ENCODE measurements around the gene ZMIZ1.

Gene ZMIZ1
- 23.4 to 30.9 reads per million in 2 donors for total RNA-seq

DNA sequence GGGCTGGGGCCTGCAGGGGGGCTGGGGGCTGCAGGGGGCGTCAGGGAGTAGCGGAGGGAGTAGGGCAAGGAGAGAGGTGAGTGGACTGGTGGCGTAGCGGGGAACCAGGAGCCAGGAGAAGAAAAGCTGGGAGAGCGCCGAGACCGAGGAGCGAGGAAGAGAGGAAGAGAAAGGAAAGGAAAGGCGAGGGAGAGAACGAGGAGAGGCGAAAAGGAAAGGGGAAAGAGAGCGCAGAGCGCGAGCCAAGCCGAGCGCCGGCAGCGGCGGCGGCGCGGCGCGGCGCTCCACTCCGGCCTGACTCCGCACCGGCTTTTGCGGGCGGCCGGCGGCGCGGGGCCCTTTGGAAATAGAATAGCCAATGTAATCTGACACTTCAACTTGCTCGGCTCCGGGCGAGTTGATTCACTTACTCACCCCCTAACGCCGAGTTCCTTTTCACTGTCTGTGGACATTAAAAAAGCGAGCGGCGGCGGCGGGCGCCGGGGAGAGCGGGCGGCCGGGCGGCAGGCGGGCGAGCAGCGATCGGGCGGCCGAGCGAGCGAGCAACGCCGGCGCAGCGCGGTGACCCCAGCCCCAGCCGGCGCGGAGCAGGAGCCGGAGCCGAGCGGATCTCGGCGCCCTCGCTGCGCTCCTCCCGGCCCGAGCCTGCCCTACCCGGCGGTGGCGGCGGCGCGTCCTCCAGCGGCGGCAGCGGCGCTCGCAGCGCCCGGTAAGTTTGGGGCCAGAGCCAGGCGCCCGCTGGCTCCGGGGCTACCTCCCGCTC is at the start of gene ZMIZ1:
Gene ZMIZ1, plus strand, starts transcription at position 405 of the 763 bp plus-strand sequence. CDS start 132,667 bp downstream, outside the sequence.
- DNase-seq = peak; percentile 76

- no peak for DNase-seq
Observed at GRCh38 chr10:79019441-79020014, 49.2 kb upstream of the ZMIZ1 start.

GRCh38 chr10:79020015-79020491 is 48.7 kb upstream of the ZMIZ1 start:
- DNase-seq = no peak

DNA sequence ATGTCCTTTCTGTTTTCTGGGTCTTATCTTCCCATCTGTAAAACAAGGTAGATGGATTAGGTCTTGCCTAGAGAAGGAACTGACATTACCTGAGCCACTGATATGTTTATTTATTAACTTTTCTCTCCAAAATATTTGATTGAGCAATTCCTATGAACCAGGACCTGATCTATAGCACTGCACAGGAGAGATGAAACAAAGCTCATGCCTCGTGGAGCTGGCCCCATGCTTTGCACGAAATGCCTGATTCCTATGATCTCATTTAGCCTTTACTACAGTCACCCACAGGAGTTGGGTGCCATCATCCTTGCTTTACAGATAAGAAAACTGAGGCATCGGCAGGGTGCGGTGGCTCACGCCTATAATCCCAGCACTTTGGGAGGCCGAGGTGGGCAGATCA is 48.2 kb upstream of the ZMIZ1 start:
- no peak for DNase-seq

- DNase-seq = no peak
Observed at GRCh38 chr10:79021331-79021907, 47.3 kb upstream of the ZMIZ1 start.

DNA sequence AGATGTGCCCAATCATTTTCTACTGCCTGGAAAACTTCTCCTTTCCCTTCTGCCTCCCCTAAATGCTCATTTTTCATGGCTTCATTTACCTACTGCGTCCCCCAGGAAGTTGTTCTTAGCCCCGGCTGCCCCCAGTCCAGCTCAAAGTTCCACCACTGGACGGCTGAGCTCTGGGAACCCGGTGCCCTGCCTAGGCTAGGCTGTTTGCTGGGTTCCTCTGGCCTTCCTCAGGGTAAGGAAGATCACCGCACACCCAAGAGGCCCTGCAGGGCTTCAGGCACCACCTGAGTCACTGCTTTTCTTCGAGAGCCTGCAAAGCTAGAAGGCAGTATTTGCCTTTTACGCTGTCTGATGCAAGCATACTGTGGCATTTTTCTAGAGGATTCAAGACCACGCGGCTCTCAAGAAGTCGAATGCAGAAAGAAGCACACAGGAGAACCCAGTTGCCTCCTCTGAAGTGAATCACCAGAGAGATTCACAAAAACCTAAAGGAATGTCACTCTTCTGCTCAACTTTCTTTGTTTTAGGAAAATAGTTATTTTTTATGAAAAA is 46.7 kb upstream of the ZMIZ1 start:
- no peak for DNase-seq

DNA sequence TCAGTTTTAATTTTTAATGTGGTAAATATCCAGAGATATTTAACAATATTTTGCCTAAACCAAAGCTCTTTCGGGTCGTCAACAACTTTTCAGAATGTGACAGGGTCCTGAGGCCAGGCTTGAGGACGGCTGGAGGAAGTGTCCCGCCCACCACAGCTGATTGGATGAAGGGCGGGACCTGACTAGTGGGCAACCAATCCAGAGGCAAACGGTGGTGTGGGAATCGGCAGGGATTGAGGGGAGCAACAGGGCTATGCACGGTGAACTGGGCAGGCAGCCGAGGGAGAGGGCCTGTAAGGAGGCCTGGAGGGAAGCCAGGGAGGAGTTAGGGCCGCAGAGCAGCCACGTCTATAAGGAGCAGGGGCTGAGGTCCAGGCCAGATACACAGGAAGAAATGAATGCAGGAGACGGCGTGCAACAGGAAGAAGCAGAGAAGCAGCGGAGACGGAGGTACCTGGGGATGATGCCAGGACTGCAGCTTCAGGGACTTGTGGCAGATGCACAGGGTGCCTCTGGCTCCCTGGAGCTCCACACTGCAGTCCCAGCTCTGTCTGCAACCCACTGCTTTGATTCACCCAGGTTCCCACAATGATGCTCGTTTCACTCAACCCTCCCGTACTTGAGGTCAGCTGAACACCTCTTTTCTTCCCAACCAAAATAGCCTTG is 46.1 kb upstream of the ZMIZ1 start:
- no peak for DNase-seq

DNA sequence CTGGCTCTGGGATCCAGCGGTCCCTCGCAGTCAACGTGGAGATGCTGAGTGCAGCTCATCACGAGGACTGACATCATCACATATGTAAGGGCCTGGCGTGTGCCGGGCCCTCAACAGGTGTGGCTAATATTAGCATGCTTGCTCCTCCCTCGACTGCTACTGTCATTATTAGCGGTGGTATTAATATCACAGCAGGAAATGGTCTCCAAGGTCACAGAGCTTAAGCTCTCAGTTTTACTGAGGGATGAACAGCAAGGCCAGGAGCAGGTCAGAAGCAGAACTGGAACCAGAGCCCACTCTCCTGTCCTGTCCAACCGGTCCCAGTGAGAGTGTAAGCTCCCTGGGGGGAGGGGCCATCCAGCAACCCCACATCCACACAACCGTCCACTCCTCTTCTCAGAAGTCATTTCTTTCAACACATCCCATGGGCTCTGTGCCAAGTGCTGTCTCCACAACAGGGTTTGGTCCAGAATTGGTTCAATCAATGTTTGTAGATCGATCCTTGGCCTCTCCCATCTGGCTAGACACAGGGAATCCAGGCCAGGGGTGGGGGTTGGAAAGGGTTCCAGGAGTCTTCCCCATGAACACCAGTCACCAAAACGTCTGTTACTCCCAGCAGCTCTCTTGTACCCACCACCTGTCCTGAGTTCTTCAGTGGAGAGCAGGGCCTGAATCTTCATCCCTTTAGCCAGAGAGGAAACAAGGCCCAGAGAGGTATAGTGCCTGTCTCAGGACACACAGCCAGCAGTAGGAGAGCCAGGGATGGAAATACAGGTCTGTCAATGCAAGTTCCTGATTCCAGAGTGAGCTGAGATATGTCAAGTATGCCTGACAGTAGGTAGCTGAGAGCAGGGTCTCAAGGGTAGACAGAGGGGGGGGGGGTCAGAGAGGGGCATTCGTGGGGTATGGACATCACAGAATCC is 45.3 kb upstream of the ZMIZ1 start:
- DNase-seq = no peak

DNA sequence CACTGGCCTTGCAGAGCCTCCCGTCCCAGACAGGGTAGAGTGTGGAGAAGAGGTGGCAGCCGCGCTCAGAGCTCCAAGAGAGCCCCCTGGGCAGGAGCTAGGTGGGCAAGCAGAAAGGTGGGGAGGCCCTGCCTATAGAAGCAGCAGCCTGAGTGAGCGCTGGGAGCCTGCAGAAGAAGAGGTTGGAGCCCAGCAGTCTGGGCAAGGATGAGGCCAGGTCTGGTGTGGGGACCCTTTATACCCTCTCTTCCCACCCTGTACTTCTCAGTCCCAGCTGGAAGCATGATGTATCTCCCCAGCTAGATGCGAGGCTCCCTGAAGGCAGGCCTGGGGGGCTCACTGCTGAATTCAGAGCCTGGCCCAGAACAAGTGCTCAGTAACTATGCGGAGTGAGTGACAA is 44.5 kb upstream of the ZMIZ1 start:
- DNase-seq = no peak

DNA sequence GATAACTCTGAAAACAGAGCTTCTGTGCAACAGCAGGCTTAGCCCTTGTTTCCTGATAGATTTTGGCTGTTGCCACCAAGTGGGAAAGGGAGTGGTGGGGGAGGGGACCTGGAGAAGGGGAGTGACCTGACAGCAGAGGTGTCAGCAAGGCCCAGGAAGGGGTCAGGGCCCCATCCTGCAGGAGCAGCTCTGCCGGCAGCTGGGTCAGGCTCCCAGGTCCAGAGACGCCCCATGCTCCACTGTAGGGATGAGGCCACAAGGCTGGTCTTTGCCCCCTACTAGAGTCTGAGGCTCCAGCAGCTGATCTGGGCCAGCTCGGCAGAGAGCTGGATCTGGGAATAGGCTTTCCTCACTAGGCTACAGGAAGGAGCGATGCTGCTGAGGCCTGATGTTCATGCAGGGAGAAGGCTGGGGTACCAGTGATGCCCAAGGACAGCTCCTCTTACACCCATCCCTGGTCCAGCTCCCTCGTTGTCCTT is 44.0 kb upstream of the ZMIZ1 start:
- no peak for DNase-seq

- peak; percentile 72 for DNase-seq
Observed at GRCh38 chr10:79025199-79025832, 43.5 kb upstream of the ZMIZ1 start.

GRCh38 chr10:79026341-79026761 is 42.4 kb upstream of the ZMIZ1 start:
- no peak for DNase-seq

DNA sequence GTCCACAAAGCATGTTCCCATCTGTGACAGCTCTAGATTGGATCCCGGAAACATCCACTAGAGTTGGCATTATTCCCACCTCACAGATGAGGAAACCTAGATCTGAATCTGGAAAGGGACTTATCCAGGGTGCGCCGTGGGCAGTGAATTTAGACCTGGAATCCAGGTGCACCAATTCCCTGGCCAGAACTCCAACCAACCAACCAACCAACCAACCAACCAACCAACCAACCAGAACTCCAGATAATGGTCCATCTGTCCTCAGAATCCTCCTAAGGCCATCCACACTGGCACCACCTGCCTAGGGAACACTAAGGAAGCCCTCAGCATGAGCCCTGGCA is 42.0 kb upstream of the ZMIZ1 start:
- no peak for DNase-seq

GRCh38 chr10:79027147-79028055 is 41.4 kb upstream of the ZMIZ1 start:
- peak; percentile 60 for DNase-seq

GRCh38 chr10:79028056-79028430 is 40.7 kb upstream of the ZMIZ1 start:
- DNase-seq = no peak

- no peak for DNase-seq
Observed at GRCh38 chr10:79028451-79029010, 40.2 kb upstream of the ZMIZ1 start.

- DNase-seq = no peak
Observed at GRCh38 chr10:79029478-79030390, 39.0 kb upstream of the ZMIZ1 start.

DNA sequence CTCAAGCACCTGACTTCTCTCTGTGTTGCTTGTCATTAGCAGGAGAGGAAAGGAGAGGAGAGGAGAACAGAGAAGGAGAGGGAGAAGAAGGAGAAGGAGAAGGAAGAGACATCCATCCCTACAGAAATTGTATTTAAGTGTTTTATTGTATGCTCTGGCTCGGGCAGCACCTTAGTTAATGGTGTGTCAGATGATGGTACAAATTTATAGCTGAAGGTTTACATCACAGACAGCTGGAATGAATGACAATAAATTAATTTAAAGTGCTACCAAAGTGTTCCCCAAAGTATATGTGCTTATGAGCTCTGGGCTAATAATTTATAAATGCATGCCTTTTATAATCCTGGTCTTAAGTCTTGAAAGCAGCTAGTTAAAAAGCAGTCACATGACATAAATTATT is 38.1 kb upstream of the ZMIZ1 start:
- no peak for DNase-seq

GRCh38 chr10:79031723-79032122 is 37.0 kb upstream of the ZMIZ1 start:
- DNase-seq = no peak
